H1 (cell line): Measurements from ENCODE around the gene HHAT. TPM values are rescaled to one million over a fixed set of nuclear protein-coding genes. Genes with fewer than 3 reads are reported as not detected.
A peak's percentile ranks its signal among the peaks of the same experiment; 100 is the strongest.

Source experiments
- CTCF ChIA-PET: fragments of 300-600 bp; sonication (Branson Sonifier 250); formaldehyde crosslinking; loops from one replicate; lab custom pipeline; 2021; ENCODE audit not compliant: partially characterized antibody; lab: Charles Lee
- POLR2A ChIA-PET: fragments of 300-600 bp; sonication (Branson Sonifier 250); formaldehyde crosslinking; loops from one replicate; lab custom pipeline; 2021; ENCODE audit warnings: inconsistent platforms; ENCODE audit not compliant: partially characterized antibody; lab: Charles Lee
- DNase-seq, 2 experiments: peaks; one replicate each; pipeline versions ENCODE4 v3.0.0 to v3.0.0-alpha.2; 2010 to 2022; ENCODE audit warnings: low spot score in 2 of 2, low read depth in 1 of 2, mixed read lengths in 1 of 2
- FAIRE-seq: peaks from 2 replicates; lab custom pipeline; 2011; peaks lifted over from hg19 to GRCh38; lab: Jason Lieb, UNC
- H2AFZ ChIP-seq: 2 replicates; pipeline ENCODE4 v1.8.1; 2012; ENCODE audit warnings: low read length, inconsistent platforms
- H2AK5ac ChIP-seq: 2 replicates; pipeline ENCODE4 v1.6.1; 2013; ENCODE audit warnings: low read depth, low read length
- H2BK120ac ChIP-seq: replicated peaks from 2 replicates; pipeline ENCODE3; 2013; ENCODE audit warnings: low read depth, low read length, inconsistent platforms
- H2BK12ac ChIP-seq: 2 replicates; pipeline ENCODE4 v1.6.1; 2013; ENCODE audit warnings: low read depth, low read length
- H2BK15ac ChIP-seq: 2 replicates; pipeline ENCODE4 v1.6.1; 2013; ENCODE audit warnings: low read length
- H2BK20ac ChIP-seq: 2 replicates; pipeline ENCODE4 v1.6.1; 2013; ENCODE audit warnings: low read length
- H2BK5ac ChIP-seq: 2 replicates; pipeline ENCODE4 v1.6.1; 2013; ENCODE audit warnings: low read depth, low read length
- H3K14ac ChIP-seq: 2 replicates; pipeline ENCODE4 v1.6.1; 2013; ENCODE audit warnings: inconsistent platforms; ENCODE audit not compliant: insufficient read length
- H3K18ac ChIP-seq: 2 replicates; pipeline ENCODE4 v1.6.1; 2013; ENCODE audit warnings: low read length; ENCODE audit errors: extremely low read depth
- H3K23ac ChIP-seq: 2 replicates; pipeline ENCODE4 v1.6.1; 2013; ENCODE audit warnings: inconsistent platforms; ENCODE audit not compliant: insufficient read length
- H3K23me2 ChIP-seq: 2 replicates; pipeline ENCODE4 v1.6.1; 2013; ENCODE audit warnings: low read depth, low read length
- H3K27ac ChIP-seq: 2 replicates; pipeline ENCODE4 v1.6.1; 2011; ENCODE audit warnings: low read depth, low read length, inconsistent platforms
- H3K27me3 ChIP-seq, 4 experiments: replicated peaks in 1 of 4; 1 replicate in 1 of 4; 2 replicates in 3 of 4; pipeline versions ENCODE4 v1.6.1 to v1.8.1; 2011 to 2013; ENCODE audit warnings: low read length in 3 of 4, mild to moderate bottlenecking in 3 of 4, inconsistent platforms in 2 of 4, mixed read lengths in 2 of 4, moderate library complexity in 1 of 4; ENCODE audit not compliant: control insufficient read depth in 3 of 4, insufficient read depth in 3 of 4; ENCODE audit errors: extremely low read depth in 1 of 4
- H3K36me3 ChIP-seq, 4 experiments: 2 replicates each; pipeline versions ENCODE4 v1.6.1 to v1.8.1; 2011 to 2013; ENCODE audit warnings: mild to moderate bottlenecking in 4 of 4, low read length in 3 of 4, moderate library complexity in 2 of 4, control low read depth in 1 of 4, inconsistent platforms in 1 of 4; ENCODE audit not compliant: insufficient read depth in 4 of 4, control insufficient read depth in 2 of 4
- H3K4ac ChIP-seq: replicated peaks from 2 replicates; pipeline ENCODE3; 2013; ENCODE audit warnings: low read length, low read depth, mixed read lengths, inconsistent platforms; ENCODE audit not compliant: insufficient read length
- H3K4me1 ChIP-seq, 4 experiments: replicated peaks in 1 of 4; 1 replicate in 1 of 4; 2 replicates in 3 of 4; pipeline versions ENCODE4 v1.6.1 to v1.8.1; 2011 to 2013; ENCODE audit warnings: low read length in 3 of 4, inconsistent platforms in 2 of 4, mixed read lengths in 1 of 4; ENCODE audit not compliant: insufficient read depth in 4 of 4, control insufficient read depth in 3 of 4
- H3K4me2 ChIP-seq, 2 experiments: 2 replicates each; pipeline versions ENCODE4 v1.6.1 to v1.8.1; 2011 to 2013; ENCODE audit warnings: low read depth in 2 of 2, low read length in 2 of 2, control low read depth in 1 of 2, inconsistent platforms in 1 of 2, mild to moderate bottlenecking in 1 of 2; ENCODE audit not compliant: insufficient read depth in 1 of 2
- H3K4me3 ChIP-seq, 4 experiments: fragments of 200-600, 300-600 bp in 1 of 4; sonication (generic), shearing (Covaris generic), sonication (Bioruptor Twin) in 1 of 4; 2 replicates each; pipeline versions ENCODE4 v1.5.1 to v1.8.1; 2011 to 2016; ENCODE audit warnings: low read length in 4 of 4, low read depth in 3 of 4, control low read depth in 2 of 4, inconsistent platforms in 2 of 4, mild to moderate bottlenecking in 2 of 4, mixed read lengths in 1 of 4, moderate library complexity in 1 of 4; ENCODE audit not compliant: insufficient read depth in 2 of 4; ENCODE audit errors: extremely low read depth in 1 of 4
- H3K56ac ChIP-seq: replicated peaks from 2 replicates; pipeline ENCODE3; 2013; ENCODE audit warnings: low read depth, mild to moderate bottlenecking, mixed read lengths, low read length, inconsistent platforms; ENCODE audit not compliant: insufficient read length
- H3K79me1 ChIP-seq: 2 replicates; pipeline ENCODE4 v1.6.1; 2013; ENCODE audit warnings: low read depth, low read length, control low read depth
- H3K79me2 ChIP-seq, 2 experiments: 2 replicates each; pipeline versions ENCODE4 v1.6.1 to v1.8.1; 2012 to 2013; ENCODE audit warnings: low read length in 2 of 2, mild to moderate bottlenecking in 2 of 2, inconsistent platforms in 1 of 2; ENCODE audit not compliant: insufficient read depth in 2 of 2, control insufficient read depth in 1 of 2
- H3K9ac ChIP-seq, 4 experiments: replicated peaks in 1 of 4; 1 replicate in 1 of 4; 2 replicates in 3 of 4; pipeline versions ENCODE4 v1.6.1 to v1.8.1; 2011 to 2013; ENCODE audit warnings: low read depth in 3 of 4, low read length in 3 of 4, control low read depth in 2 of 4, mild to moderate bottlenecking in 2 of 4, moderate library complexity in 2 of 4, inconsistent platforms in 1 of 4; ENCODE audit errors: extremely low read depth in 1 of 4
- H3K9me3 ChIP-seq, 2 experiments: 2 replicates each; pipeline versions ENCODE4 v1.6.1 to v1.8.1; 2012 to 2013; ENCODE audit warnings: mild to moderate bottlenecking in 2 of 2, moderate library complexity in 2 of 2, control low read depth in 1 of 2, inconsistent platforms in 1 of 2, low read depth in 1 of 2, low read length in 1 of 2, mixed read lengths in 1 of 2; ENCODE audit not compliant: insufficient read depth in 2 of 2
- H4K20me1 ChIP-seq, 2 experiments: replicated peaks in 1 of 2; 2 replicates each; pipeline versions ENCODE3 to v1.8.1; 2011 to 2013; ENCODE audit warnings: inconsistent platforms in 2 of 2, low read length in 2 of 2, mild to moderate bottlenecking in 1 of 2; ENCODE audit not compliant: insufficient read depth in 2 of 2, control insufficient read depth in 1 of 2
- H4K5ac ChIP-seq: 2 replicates; pipeline ENCODE4 v1.6.1; 2013; ENCODE audit warnings: low read length, low read depth, mixed read lengths, inconsistent platforms; ENCODE audit not compliant: insufficient read length
- H4K8ac ChIP-seq: 2 replicates; pipeline ENCODE4 v1.8.0; 2013; ENCODE audit warnings: mild to moderate bottlenecking, moderate library complexity, low read length, inconsistent platforms; ENCODE audit not compliant: insufficient read depth; ENCODE audit errors: extremely low read depth
- H4K91ac ChIP-seq: replicated peaks from 2 replicates; pipeline ENCODE3; 2013; ENCODE audit warnings: low read length, mixed read lengths, inconsistent platforms; ENCODE audit not compliant: insufficient read length
- SP1 ChIP-seq: IDR thresholded peaks from 2 replicates; pipeline ENCODE4 v1.6.1; 2011; ENCODE audit warnings: low read depth, low read length
- WGBS, 2 experiments: shearing (Covaris generic) in 1 of 2; methylation state at CpG; one replicate each; pipeline versions ENCODE4 v1.1.6 to v1.1.7; 2013 to 2015; ENCODE audit warnings: low lambda C conversion rate in 2 of 2, mixed read lengths in 2 of 2, inconsistent platforms in 1 of 2, low coverage in 1 of 2, missing lambda C conversion rate in 1 of 2; ENCODE audit not compliant: insufficient replicate concordance in 2 of 2, insufficient coverage in 1 of 2, insufficient read length in 1 of 2; ENCODE audit errors: extremely low coverage in 1 of 2, missing lambda C conversion rate in 1 of 2; 5-methylcytosine and 5-hydroxymethylcytosine counted together
- polyA plus RNA-seq, 7 experiments: library from polyadenylated mRNA; depleted of rRNA in 3 of 7; stranded (reverse) in 5 of 7; unstranded in 2 of 7; fragments of >200 nt in 5 of 7; fragments of 200-250 nt in 2 of 7; gene quantifications; 1 replicate in 5 of 7; 2 replicates in 1 of 7; 4 replicates in 1 of 7; pipeline versions ENCODE4 v1.2.1 to v1.2.3, GENCODE V29; 2011 to 2013; ENCODE audit warnings: missing spikeins in 2 of 7, mixed read lengths in 2 of 7
- total RNA-seq: library from RNA; stranded (reverse); fragmentation: NEBNext Ultra II Directional; extraction: Animal tissue kit (Norgen Biotek cat#: 25700); gene quantifications from 2 replicates; pipeline ENCODE4 v1.2.1, GENCODE V29; 2021

Gene HHAT
- total and polyA plus RNA-seq, 2 of the 8 experiments (the other 6 are each of a cell fraction or from before 2014, with no cell fraction given) = 0.15 to 0.51 TPM

- Histone ChIP-seq H2BK12ac (no peak overlapping the region), H3K4ac (no peak overlapping the region), H3K56ac (no peak overlapping the region), H3K23me2 (no peaks in the 10 kb centered on the region; the same call in 1 of the 2 replicates), H2BK20ac (no peak overlapping the region), H3K14ac (no peak overlapping the region), H2BK5ac (no peak overlapping the region), H3K9me3 (no peaks in the 10 kb centered on the region), H2BK120ac (no peak overlapping the region), H3K27ac (no peak overlapping the region), H3K4me3 (no peak overlapping the region), H3K4me2 (no peak overlapping the region), H3K23ac (no peak overlapping the region), H2AFZ (peak overlapping the region; percentile 2; the same call in 1 of the 2 replicates), H3K9ac (no peak overlapping the region; a peak in 1 of 7 replicates), H4K8ac (no peak overlapping the region), H4K5ac (no peak overlapping the region), H4K91ac (no peak overlapping the region), H3K79me2 (no peaks in the 10 kb centered on the region; a peak in 1 of 4 replicates), H4K20me1 (no peaks in the 10 kb centered on the region), H3K79me1 (no peaks in the 10 kb centered on the region), H3K36me3 (no peaks in the 10 kb centered on the region), H2AK5ac (no peak overlapping the region), H3K27me3 (no peaks in the 10 kb centered on the region), H3K18ac (no peak overlapping the region), H2BK15ac (no peak overlapping the region), H3K4me1 (no peaks in the 10 kb centered on the region)
- DNase-seq (no peak), FAIRE-seq (no peak)
- POLR2A ChIA-PET = interaction anchor here (3.1 kb wide), 1 partner anchor 31 kb away, joined by 21 read pairs; no protein-coding TSS in a partner anchor
- CTCF ChIA-PET = interaction anchor here (0.9 to 1.3 kb wide), 4 partner anchors 16 to 32 kb away, joined by 3 to 7 read pairs (median 4); no protein-coding TSS in a partner anchor
- TF ChIP-seq SP1 = no peak
- 85% methylated on average over 14 of the region's 14 CpGs; no CpG with 5 or more reads in 1 of the 2 experiments for WGBS, 2 experiments
Measured at GRCh38 chr1:210342986-210343780, 14.5 kb downstream of the HHAT start.
